RWPE2 (cell line): Measurements from ENCODE around the gene ZDHHC22.
A peak's percentile ranks its signal among the peaks of the same experiment; 100 is the strongest.
"Not testable (repeated sequence)": the region's sequence is repeated elsewhere in the genome, so short reads cannot be mapped to it uniquely, and the experiment has no call there.

Source experiments
- ATAC-seq: fragments of 200-7000 bp; cut with Tn5 transposase; 3 replicates; pipeline ENCODE4 v1.9.1; 2021; ENCODE audit warnings: low read depth
- DNase-seq: peaks from one replicate; pipeline ENCODE4 v3.0.0-alpha.2; 2020; ENCODE audit warnings: low spot score
- H3K27ac ChIP-seq: fragments of 450-650 bp; 2 replicates; pipeline ENCODE4 v1.5.1; 2017; ENCODE audit warnings: mild to moderate bottlenecking; ENCODE audit not compliant: poor library complexity, severe bottlenecking
- H3K27me3 ChIP-seq: fragments of 250-450 bp; sonication (Bioruptor Pico); 2 replicates; pipeline ENCODE4 v1.5.1; 2021; ENCODE audit warnings: mild to moderate bottlenecking, moderate library complexity; ENCODE audit not compliant: insufficient read depth, poor library complexity, severe bottlenecking
- H3K36me3 ChIP-seq: fragments of 250-450 bp; sonication (Bioruptor Pico); 2 replicates; pipeline ENCODE4 v1.5.1; 2020; ENCODE audit warnings: low read depth, mild to moderate bottlenecking, moderate library complexity
- H3K4me1 ChIP-seq: fragments of 250-450 bp; sonication (Bioruptor Pico); 2 replicates; pipeline ENCODE4 v1.5.1; 2021; ENCODE audit warnings: mild to moderate bottlenecking, moderate library complexity; ENCODE audit not compliant: insufficient read depth, poor library complexity, severe bottlenecking
- H3K4me3 ChIP-seq: fragments of 250-450 bp; sonication (Bioruptor Pico); 2 replicates; pipeline ENCODE4 v1.5.1; 2021; ENCODE audit warnings: mild to moderate bottlenecking, moderate library complexity; ENCODE audit not compliant: severe bottlenecking
- H3K9me3 ChIP-seq: fragments of 250-450 bp; sonication (Bioruptor Pico); 2 replicates; pipeline ENCODE4 v1.5.1; 2021; ENCODE audit warnings: mild to moderate bottlenecking, moderate library complexity; ENCODE audit not compliant: severe bottlenecking
- TF ChIP-seq, protein P1 (sequence below): fragments of 450-650 bp; IDR thresholded peaks from one replicate; pipeline ENCODE4 v1.5.1; 2017; ENCODE audit warnings: mild to moderate bottlenecking, moderate library complexity; ENCODE audit not compliant: poor library complexity, severe bottlenecking

ZDHHC22 gene

DNA sequence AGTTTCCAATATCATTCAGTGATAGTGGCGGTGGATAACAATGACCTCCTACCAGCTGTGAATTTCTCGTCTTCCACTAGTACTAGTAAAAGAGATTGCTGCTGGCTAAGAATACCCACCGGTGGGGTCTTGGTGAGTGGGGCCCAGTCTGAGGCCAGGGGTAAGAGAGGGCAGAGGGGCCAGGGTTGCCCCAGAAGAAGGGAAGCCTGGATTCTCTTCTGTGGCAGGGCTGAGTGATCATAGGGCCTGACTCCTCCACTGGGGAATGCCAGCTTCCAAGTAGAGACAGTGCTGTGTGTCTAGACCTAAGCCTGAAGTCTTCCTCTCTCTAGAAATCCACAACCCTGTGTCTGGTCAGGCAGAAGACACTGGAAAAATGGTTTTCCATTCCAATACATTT, 34.3 kb upstream of the ZDHHC22 start:
- Histone ChIP-seq H3K36me3 (no peaks in the 10 kb centered on the region), H3K27me3 (no peaks in the 10 kb centered on the region), H3K9me3 (peaks cover 1% of the 10 kb centered on the region), H3K4me3 (no peak overlapping the region), H3K27ac (no peak overlapping the region), H3K4me1 (no peaks in the 10 kb centered on the region)
- TF ChIP-seq, protein P1, sequence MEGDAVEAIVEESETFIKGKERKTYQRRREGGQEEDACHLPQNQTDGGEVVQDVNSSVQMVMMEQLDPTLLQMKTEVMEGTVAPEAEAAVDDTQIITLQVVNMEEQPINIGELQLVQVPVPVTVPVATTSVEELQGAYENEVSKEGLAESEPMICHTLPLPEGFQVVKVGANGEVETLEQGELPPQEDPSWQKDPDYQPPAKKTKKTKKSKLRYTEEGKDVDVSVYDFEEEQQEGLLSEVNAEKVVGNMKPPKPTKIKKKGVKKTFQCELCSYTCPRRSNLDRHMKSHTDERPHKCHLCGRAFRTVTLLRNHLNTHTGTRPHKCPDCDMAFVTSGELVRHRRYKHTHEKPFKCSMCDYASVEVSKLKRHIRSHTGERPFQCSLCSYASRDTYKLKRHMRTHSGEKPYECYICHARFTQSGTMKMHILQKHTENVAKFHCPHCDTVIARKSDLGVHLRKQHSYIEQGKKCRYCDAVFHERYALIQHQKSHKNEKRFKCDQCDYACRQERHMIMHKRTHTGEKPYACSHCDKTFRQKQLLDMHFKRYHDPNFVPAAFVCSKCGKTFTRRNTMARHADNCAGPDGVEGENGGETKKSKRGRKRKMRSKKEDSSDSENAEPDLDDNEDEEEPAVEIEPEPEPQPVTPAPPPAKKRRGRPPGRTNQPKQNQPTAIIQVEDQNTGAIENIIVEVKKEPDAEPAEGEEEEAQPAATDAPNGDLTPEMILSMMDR: no peak
- no peak for DNase-seq
- no peak for ATAC-seq

DNA sequence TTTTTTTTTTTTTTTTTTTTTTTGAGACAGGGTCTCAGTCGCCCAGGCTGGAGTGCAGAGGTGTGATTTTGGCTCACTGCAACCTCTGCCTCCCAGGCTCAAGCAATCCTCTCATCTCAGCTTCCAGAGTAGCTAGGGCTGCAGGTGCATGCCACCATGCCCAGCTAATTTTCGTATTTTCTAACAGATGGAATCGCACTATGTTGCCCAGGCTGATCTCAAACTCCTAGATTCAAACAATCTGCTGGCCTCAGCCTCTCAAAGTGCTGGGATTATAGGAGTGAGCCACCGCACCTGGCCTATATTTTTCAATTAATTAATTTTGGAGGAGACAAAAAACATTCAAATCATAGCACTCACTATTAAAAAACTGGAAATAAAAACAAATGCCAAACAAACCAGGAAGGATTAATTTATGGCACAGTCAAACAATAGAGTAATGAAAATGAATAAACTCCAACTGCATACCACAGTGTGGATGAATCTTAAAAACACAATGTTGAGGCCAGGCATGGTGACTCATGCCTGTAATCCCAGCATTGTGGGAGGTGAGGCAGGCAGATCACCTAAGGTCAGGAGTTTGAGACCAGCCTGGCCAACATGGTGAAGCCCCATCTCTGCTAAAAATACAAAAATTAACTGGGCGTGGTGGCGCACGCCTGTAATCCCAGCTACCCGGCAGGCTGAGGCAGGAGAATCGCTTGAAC, 32.5 kb upstream of the ZDHHC22 start:
- H3K4me1 ChIP-seq, DNase-seq, H3K27me3 ChIP-seq, H3K36me3 ChIP-seq, H3K27ac ChIP-seq, H3K4me3 ChIP-seq: not testable (repeated sequence)
- H3K9me3 ChIP-seq: peaks cover 14% of the 10 kb centered on the region
- peak; percentile 82 for ATAC-seq

DNA sequence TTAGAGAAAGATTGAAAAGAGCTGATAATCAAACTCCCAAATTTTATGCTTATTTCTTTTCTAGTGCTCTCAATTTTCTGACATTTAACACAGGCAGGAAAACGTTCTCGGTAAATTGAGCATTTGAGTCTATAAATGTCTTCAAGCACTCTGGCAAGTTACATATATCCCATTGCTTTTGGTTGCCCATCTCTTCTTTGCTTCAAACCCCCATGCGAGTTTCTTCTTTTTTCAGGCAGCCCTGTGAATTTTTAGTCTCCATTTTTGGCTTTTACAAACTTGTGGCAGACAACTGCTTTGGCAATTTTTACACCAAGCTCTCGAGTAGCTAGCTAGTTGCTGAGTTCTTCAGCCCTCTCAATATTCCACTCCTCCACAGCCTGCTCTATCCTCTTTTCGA, 31.3 kb upstream of the ZDHHC22 start:
- H3K27ac ChIP-seq: no peak overlapping the region
- ATAC-seq (no peak), DNase-seq (no peak)
- H3K9me3 ChIP-seq: peaks cover 14% of the 10 kb centered on the region
- TF ChIP-seq, protein P1: no peak
- no peaks in the 10 kb centered on the region for H3K4me1 ChIP-seq
- no peak overlapping the region for H3K4me3 ChIP-seq
- no peaks in the 10 kb centered on the region for H3K27me3 ChIP-seq
- no peaks in the 10 kb centered on the region for H3K36me3 ChIP-seq

DNA sequence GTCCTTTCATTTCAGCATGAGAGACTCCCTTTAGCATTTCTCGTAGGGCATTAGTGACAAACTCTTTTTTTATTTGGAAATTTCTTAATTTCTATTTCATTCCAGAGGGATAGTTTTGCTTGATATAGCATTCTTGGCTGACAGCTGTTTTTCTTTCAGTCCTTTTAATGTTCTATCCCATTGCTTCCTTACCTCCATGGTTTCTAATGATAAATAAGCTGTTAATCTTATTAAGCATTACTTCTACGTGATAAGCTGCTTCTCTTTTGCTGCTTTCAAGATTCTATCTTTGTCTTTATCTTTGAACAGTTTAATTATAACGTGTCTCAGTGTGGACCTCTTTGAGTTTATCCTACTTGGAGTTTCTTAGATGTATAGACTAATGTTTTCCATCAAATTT, 28.5 kb upstream of the ZDHHC22 start:
- H3K36me3 ChIP-seq: no peaks in the 10 kb centered on the region
- TF ChIP-seq, protein P1: no peak
- DNase-seq (no peak), ATAC-seq (no peak)
- H3K4me3 ChIP-seq: no peak overlapping the region
- H3K27me3 ChIP-seq: no peaks in the 10 kb centered on the region
- no peak overlapping the region for H3K27ac ChIP-seq
- H3K4me1 ChIP-seq: no peaks in the 10 kb centered on the region
- H3K9me3 ChIP-seq: peaks cover 14% of the 10 kb centered on the region

DNA sequence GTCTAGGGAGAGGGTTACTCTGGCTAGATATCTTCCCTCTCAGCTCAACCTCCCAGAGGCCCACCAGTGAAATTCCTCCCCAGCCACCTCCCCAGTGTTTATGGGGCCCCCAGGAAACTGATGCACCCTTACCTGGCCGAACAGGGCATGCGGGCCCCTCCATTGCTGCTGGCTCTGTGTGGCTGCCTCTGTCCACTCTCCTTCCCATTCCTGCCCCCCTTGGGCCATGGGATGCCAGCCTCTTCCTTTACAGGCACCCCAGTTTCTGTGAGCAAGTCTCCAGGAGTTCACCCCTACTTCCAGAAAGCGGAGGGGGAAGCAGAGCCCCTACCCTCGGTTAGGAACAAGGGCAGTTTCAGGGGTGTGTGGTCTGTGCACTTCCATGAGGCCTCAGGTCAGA, 19.4 kb upstream of the ZDHHC22 start:
- no peak for ATAC-seq
- H3K27me3 ChIP-seq: peaks cover 9% of the 10 kb centered on the region
- H3K9me3 ChIP-seq: no peaks in the 10 kb centered on the region
- no peak overlapping the region for H3K4me3 ChIP-seq
- H3K36me3 ChIP-seq: no peaks in the 10 kb centered on the region
- no peaks in the 10 kb centered on the region for H3K4me1 ChIP-seq
- TF ChIP-seq, protein P1: no peak
- H3K27ac ChIP-seq: no peak overlapping the region
- no peak for DNase-seq
